DOHH2 (cell line): ENCODE data around the gene LRRC70.

Experiments
- H3F3A ChIP-seq: fragments of 200-600 bp; sonication (generic), shearing (Covaris generic); 2 replicates; pipeline ENCODE4 v1.6.0; 2016; ENCODE audit warnings: antibody characterized with exemption, mild to moderate bottlenecking; ENCODE audit not compliant: control insufficient read depth, insufficient read depth
- H3K27ac ChIP-seq: fragments of 200-600 bp; sonication (generic); 2 replicates; pipeline ENCODE4 v1.5.1; 2014; ENCODE audit warnings: low read depth, mild to moderate bottlenecking, low read length, moderate library complexity
- H3K27me3 ChIP-seq: fragments of 200-600 bp; sonication (generic); 2 replicates; pipeline ENCODE4 v1.6.1; 2014; ENCODE audit warnings: mild to moderate bottlenecking, low read length, mixed read lengths; ENCODE audit not compliant: control insufficient read depth
- H3K36me3 ChIP-seq: fragments of 200-600 bp; sonication (generic); 2 replicates; pipeline ENCODE4 v1.6.1; 2014; ENCODE audit warnings: mild to moderate bottlenecking, low read length, moderate library complexity, mixed read lengths; ENCODE audit not compliant: control insufficient read depth
- H3K4me1 ChIP-seq: fragments of 200-600 bp; sonication (generic); 2 replicates; pipeline ENCODE4 v1.6.1; 2014; ENCODE audit warnings: mild to moderate bottlenecking, low read length, mixed read lengths; ENCODE audit not compliant: control insufficient read depth
- H3K4me2 ChIP-seq: fragments of 200-600 bp; sonication (generic); 2 replicates; pipeline ENCODE4 v1.6.0; 2014; ENCODE audit warnings: mild to moderate bottlenecking, low read length, moderate library complexity
- H3K4me3 ChIP-seq: fragments of 200-600 bp; sonication (generic); 2 replicates; pipeline ENCODE4 v1.5.1; 2014; ENCODE audit warnings: mild to moderate bottlenecking, low read length, mixed read lengths
- H3K79me2 ChIP-seq: fragments of 200-600 bp; sonication (generic); 2 replicates; pipeline ENCODE4 v1.6.1; 2014; ENCODE audit warnings: mild to moderate bottlenecking, low read length, mixed read lengths; ENCODE audit not compliant: control insufficient read depth
- H3K9me2 ChIP-seq: fragments of 200-600 bp; sonication (generic); replicated peaks from 2 replicates; pipeline ENCODE4 v1.6.1; 2014; ENCODE audit warnings: mild to moderate bottlenecking, low read length, mixed read lengths; ENCODE audit not compliant: control insufficient read depth
- H3K9me3 ChIP-seq: fragments of 200-600 bp; sonication (generic); 2 replicates; pipeline ENCODE4 v1.6.1; 2014; ENCODE audit warnings: antibody characterized with exemption, low read length, mixed read lengths; ENCODE audit not compliant: control insufficient read depth, insufficient read depth
- H4K20me1 ChIP-seq: fragments of 200-600 bp; sonication (generic); 2 replicates; pipeline ENCODE4 v1.6.0; 2014; ENCODE audit warnings: low read depth, mild to moderate bottlenecking, antibody characterized with exemption, low read length, moderate library complexity; ENCODE audit not compliant: control insufficient read depth, insufficient read depth
- CTCF ChIP-seq: fragments of 200-600 bp; sonication (generic); IDR thresholded peaks from one replicate; pipeline ENCODE4 v1.5.1; 2014; ENCODE audit warnings: antibody characterized with exemption, mild to moderate bottlenecking, low read depth, low read length; ENCODE audit not compliant: poor library complexity, severe bottlenecking
- EZH2phosphoT487 ChIP-seq: fragments of 200-600 bp; sonication (generic); IDR thresholded peaks from 2 replicates; pipeline ENCODE4 v1.6.1; 2017; ENCODE audit warnings: borderline replicate concordance, mild to moderate bottlenecking, antibody characterized with exemption, low read length, moderate library complexity, mixed read lengths

LRRC70 gene

DNA sequence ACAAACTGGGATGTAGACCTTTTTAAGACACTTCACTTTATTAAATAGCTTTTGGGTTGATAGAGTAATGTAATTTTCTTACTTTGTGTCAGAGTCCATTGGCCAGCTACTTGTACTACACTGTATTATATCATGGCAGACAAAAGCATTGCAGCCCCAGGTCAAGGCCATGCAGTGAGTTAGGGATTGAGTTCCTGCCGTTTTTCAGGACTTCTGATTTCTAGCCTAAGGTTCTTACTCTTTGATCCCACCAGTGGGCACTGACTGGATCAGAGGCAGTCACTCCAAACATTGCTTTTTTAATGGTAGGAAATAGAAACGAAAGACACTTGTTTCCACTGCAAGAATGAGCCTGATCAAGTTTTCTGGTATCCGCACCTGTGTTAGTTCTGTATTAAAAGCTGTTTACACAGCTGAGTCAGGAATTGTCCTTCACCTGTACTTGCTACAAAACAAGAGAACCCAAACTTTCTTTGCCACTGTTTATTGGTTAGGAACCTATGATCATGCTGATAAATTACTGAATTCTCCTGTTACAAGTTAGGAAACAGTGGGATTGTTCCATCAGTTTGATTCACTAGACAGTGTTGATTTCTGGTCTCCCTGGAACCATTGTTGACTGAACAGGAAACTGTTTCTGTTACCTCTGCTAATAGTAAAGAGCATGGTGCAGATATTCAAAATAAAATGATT lies 22.1 kb downstream of the LRRC70 start:
- Histone ChIP-seq H3F3A (no peaks in the 10 kb centered on the region), H3K27ac (no peak overlapping the region), H3K27me3 (no peaks in the 10 kb centered on the region), H3K9me2 (no peaks in the 10 kb centered on the region), H3K36me3 (peaks cover 10% of the 10 kb centered on the region; the same call in 1 of the 2 replicates), H3K9me3 (no peaks in the 10 kb centered on the region), H3K4me2 (no peak overlapping the region), H3K4me3 (no peak overlapping the region), H3K79me2 (no peaks in the 10 kb centered on the region), H3K4me1 (no peaks in the 10 kb centered on the region), H4K20me1 (no peaks in the 10 kb centered on the region)
- TF ChIP-seq EZH2phosphoT487 = no peak
- no peak for TF ChIP-seq CTCF

DNA sequence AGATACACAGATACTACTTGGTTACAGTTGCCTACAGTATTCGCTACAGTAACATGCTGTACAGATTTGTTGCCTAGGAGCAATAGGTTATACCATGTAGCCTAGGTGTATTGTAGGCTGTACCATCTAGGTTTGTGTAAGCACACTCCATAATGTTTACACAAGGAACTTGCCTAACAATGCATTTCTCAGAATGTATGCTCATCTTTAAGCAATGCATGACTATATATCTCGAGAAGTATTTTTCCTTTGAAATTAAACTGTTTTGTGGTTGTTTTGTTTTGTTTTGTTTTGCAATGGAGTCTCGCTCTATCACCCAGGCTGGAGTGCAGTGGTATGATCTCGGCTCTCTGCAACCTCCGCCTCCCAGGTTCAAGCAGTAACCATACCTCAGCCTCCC lies 25.3 kb downstream of the LRRC70 start:
- H3K4me1 ChIP-seq = no peaks in the 10 kb centered on the region
- no peaks in the 10 kb centered on the region for H3K27me3 ChIP-seq
- H3K36me3 ChIP-seq = peaks cover 10% of the 10 kb centered on the region; the same call in 1 of the 2 replicates
- H3K4me3 ChIP-seq = no peak overlapping the region
- no peaks in the 10 kb centered on the region for H3F3A ChIP-seq
- H3K79me2 ChIP-seq = no peaks in the 10 kb centered on the region
- H3K27ac ChIP-seq = no peak overlapping the region
- no peaks in the 10 kb centered on the region for H3K9me3 ChIP-seq
- H3K4me2 ChIP-seq = no peak overlapping the region
- no peak for TF ChIP-seq CTCF
- no peak for TF ChIP-seq EZH2phosphoT487
- no peaks in the 10 kb centered on the region for H3K9me2 ChIP-seq
- no peaks in the 10 kb centered on the region for H4K20me1 ChIP-seq

DNA sequence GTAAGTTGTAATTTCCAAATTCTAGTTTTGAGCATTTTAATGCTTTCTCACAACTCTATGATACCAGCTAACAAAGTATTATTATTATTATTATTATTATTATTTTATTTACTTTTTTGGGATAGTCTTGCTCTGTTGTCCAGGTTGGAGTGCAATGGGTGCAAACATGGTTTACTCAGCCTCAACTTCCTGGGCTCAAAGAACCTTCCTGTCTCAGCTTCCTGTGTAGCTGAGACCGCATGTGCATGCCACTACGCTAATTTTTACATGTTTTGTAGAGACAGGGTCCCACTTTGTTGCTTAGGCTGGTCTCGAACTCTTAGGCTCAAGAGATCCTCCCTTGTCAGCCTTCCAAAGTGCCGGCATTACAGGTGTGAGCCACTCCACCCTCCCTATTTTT lies 27.0 kb downstream of the LRRC70 start:
- TF ChIP-seq CTCF (no peak), EZH2phosphoT487 (no peak)
- H3K4me2 ChIP-seq = no peak overlapping the region
- no peak overlapping the region for H3K4me3 ChIP-seq
- H3F3A ChIP-seq = no peaks in the 10 kb centered on the region
- H3K36me3 ChIP-seq = peaks cover 10% of the 10 kb centered on the region; the same call in 1 of the 2 replicates
- no peak overlapping the region for H3K27ac ChIP-seq
- no peaks in the 10 kb centered on the region for H3K4me1 ChIP-seq
- H3K9me3 ChIP-seq = no peaks in the 10 kb centered on the region
- no peaks in the 10 kb centered on the region for H3K9me2 ChIP-seq
- no peaks in the 10 kb centered on the region for H3K27me3 ChIP-seq
- H4K20me1 ChIP-seq = no peaks in the 10 kb centered on the region
- no peaks in the 10 kb centered on the region for H3K79me2 ChIP-seq
